ENCODE results near the gene F12.

DNA sequence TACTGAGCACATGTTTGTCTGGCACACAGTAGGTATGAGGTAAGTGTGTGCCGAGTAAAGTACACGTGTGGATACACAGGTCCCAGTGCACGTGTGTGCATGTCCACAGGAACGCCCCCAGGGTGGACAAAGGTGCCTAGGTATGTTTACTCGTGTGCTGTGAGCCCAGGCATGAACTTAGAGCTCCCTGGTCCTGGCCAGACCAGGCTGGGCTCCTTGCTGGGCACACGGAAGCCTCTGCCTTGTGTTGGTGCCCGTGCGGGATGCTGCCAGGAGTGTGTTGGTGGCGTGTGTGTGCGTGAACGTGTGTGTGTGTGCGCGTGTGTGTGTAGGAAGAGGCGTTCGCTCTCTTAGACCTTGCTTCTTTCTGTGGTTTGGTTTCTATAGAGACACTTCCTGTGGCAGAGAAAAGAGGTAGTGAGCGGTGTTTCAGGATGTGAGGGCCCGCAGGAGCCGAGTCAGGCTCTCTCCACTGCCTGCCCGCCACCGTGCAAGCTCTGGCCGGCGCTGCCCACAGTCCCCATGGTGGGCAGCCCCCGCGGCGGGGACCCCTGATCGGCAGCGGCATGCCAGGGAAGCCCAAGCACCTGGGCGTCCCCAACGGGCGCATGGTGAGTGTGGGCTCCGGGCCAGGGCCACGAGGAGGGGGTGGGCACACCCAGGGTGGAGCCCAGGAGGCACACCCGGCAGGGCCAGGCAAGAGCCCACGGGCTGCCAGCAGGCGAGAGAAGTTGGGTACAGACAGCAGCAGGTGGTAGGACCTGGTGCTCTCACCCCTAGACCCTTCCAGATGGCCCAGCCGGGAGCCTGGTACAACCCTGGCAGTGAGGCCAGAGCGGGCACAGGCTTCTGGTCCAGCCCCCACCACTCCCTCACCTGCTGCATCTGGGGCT lies 51.7 kb downstream of the F12 start, which contains the start of gene RGS14:
- TF ChIP-seq EP300 (IDR thresholded peaks at IDR 0.05) (no peak), POLR2AphosphoS5 (IDR thresholded peaks at IDR 0.05) (no peak)
- TF ChIP-seq, protein P1, sequence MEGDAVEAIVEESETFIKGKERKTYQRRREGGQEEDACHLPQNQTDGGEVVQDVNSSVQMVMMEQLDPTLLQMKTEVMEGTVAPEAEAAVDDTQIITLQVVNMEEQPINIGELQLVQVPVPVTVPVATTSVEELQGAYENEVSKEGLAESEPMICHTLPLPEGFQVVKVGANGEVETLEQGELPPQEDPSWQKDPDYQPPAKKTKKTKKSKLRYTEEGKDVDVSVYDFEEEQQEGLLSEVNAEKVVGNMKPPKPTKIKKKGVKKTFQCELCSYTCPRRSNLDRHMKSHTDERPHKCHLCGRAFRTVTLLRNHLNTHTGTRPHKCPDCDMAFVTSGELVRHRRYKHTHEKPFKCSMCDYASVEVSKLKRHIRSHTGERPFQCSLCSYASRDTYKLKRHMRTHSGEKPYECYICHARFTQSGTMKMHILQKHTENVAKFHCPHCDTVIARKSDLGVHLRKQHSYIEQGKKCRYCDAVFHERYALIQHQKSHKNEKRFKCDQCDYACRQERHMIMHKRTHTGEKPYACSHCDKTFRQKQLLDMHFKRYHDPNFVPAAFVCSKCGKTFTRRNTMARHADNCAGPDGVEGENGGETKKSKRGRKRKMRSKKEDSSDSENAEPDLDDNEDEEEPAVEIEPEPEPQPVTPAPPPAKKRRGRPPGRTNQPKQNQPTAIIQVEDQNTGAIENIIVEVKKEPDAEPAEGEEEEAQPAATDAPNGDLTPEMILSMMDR (IDR thresholded peaks at IDR 0.05): no peak

Data from gastroesophageal sphincter (tissue), 3 donors.